Natural killer cell (primary cell): ENCODE results near the gene SYCP3. TPM values are rescaled to one million over a fixed set of nuclear protein-coding genes. Genes with fewer than 3 reads are reported as not detected.

ENCODE experiments used
- ATAC-seq, 3 donors: fragments of 150-1000 bp in 2 of 3; fragments of 200-7000 bp in 1 of 3; cut with Tn5 transposase; 1 replicate in 1 of 3; 2 replicates in 2 of 3; pipeline ENCODE4 v1.10.0; 2021; ENCODE audit warnings: mild to moderate bottlenecking in 2 of 3, moderate library complexity in 2 of 3
- DNase-seq, 2 donors: peaks; one replicate each; pipeline versions ENCODE4 v3.0.0 to v3.0.0-alpha.2; 2013 to 2021; ENCODE audit warnings: mixed read lengths in 1 of 2
- H3K27ac ChIP-seq: one replicate; pipeline ENCODE4 v1.5.1; 2013; ENCODE audit warnings: mild to moderate bottlenecking, low read length
- H3K27me3 ChIP-seq: one replicate; pipeline ENCODE4 v1.6.1; 2013; ENCODE audit warnings: low read length; ENCODE audit not compliant: control insufficient read depth, insufficient read depth
- H3K36me3 ChIP-seq: one replicate; pipeline ENCODE4 v1.6.1; 2013; ENCODE audit warnings: low read length; ENCODE audit not compliant: control insufficient read depth, insufficient read depth
- H3K4me1 ChIP-seq: one replicate; pipeline ENCODE4 v1.6.1; 2013; ENCODE audit warnings: low read length; ENCODE audit not compliant: control insufficient read depth, insufficient read depth
- H3K4me3 ChIP-seq: one replicate; pipeline ENCODE4 v1.5.1; 2013; ENCODE audit warnings: low read length
- H3K9me3 ChIP-seq: one replicate; pipeline ENCODE4 v1.6.1; 2013; ENCODE audit warnings: low read length; ENCODE audit not compliant: control insufficient read depth, insufficient read depth
- H3K27ac Mint-ChIP-seq, 2 donors: one replicate each; pipeline ENCODE4 v1.8.0; 2022; ENCODE audit warnings: mild to moderate bottlenecking in 2 of 2, mixed read lengths in 2 of 2, moderate library complexity in 1 of 2
- H3K27me3 Mint-ChIP-seq, 2 donors: one replicate each; pipeline ENCODE4 v1.8.0; 2022; ENCODE audit warnings: low read depth in 2 of 2, mixed read lengths in 2 of 2
- H3K36me3 Mint-ChIP-seq: one replicate; pipeline ENCODE4 v1.8.0; 2022; ENCODE audit warnings: mixed read lengths
- H3K4me1 Mint-ChIP-seq, 2 donors: one replicate each; pipeline ENCODE4 v1.8.0; 2022; ENCODE audit warnings: mixed read lengths in 2 of 2
- H3K4me3 Mint-ChIP-seq: one replicate; pipeline ENCODE4 v1.8.0; 2022; ENCODE audit warnings: mild to moderate bottlenecking, moderate library complexity, mixed read lengths
- H3K9me3 Mint-ChIP-seq, 2 donors: one replicate each; pipeline ENCODE4 v1.8.0; 2022; ENCODE audit warnings: mixed read lengths in 2 of 2
- WGBS: methylation state at CpG from one replicate; pipeline ENCODE4 v1.1.7; 2013; ENCODE audit warnings: missing lambda C conversion rate; ENCODE audit not compliant: insufficient coverage; 5-methylcytosine and 5-hydroxymethylcytosine counted together
- intact Hi-C: fragments of 100-400 bp; cut with micrococcal nuclease; formaldehyde crosslinking; loops from one replicate; pipeline ENCODE4 v1.14.2; 2022
- total RNA-seq, 4 donors: library from RNA; stranded (reverse); fragments of 120-200 nt in 1 of 4; gene quantifications; one replicate each; pipeline versions ENCODE4 v1.2.3 to v1.2.4, GENCODE V29; 2013 to 2022
- TF ChIP-seq, protein P1 (sequence below): fragments of 200-600 bp; IDR thresholded peaks from one replicate; pipeline ENCODE4 v1.8.0; 2022; ENCODE audit warnings: antibody characterized with exemption

The SYCP3 gene
- total RNA-seq, 3 donors from 2014 or later (not counting 1 experiment from before 2014, with no cell fraction given), result 1.4 to 3.2 (median 2.4) TPM

DNA sequence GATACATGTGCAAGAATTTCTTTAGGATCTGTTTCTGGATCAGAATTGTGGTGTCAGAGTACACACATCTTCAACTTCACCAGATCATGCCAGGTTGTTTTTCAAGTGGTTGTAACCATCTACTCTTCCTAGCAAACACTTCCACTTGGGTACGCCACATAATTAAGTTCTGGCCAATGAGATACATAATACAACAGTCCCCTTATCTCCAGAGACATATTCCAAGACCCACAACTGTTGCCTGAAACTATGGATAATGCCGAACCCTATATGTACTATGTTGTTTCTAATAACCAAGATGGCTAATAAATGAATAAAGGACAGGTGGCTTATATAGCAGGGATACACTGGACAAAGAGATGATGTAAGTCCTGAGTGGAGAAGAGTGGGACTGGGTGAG is 44.3 kb downstream of the SYCP3 start:
- H3K4me1 Mint-ChIP-seq, result peaks cover 16 to 18% of the 10 kb centered on the region in 2 donors
- no peak overlapping the region for H3K27ac Mint-ChIP-seq
- H3K27me3 Mint-ChIP-seq, result peaks cover 3 to 10% of the 10 kb centered on the region in 2 donors
- intact Hi-C loops, result no loop called here
- WGBS, result 94% methylated on average over 1 of the region's 2 CpGs
- Histone ChIP-seq H3K27me3 (no peaks in the 10 kb centered on the region), H3K9me3 (no peaks in the 10 kb centered on the region), H3K27ac (no peak overlapping the region), H3K4me3 (no peak overlapping the region), H3K36me3 (no peaks in the 10 kb centered on the region), H3K4me1 (peaks cover 18% of the 10 kb centered on the region)
- TF ChIP-seq, protein P1, sequence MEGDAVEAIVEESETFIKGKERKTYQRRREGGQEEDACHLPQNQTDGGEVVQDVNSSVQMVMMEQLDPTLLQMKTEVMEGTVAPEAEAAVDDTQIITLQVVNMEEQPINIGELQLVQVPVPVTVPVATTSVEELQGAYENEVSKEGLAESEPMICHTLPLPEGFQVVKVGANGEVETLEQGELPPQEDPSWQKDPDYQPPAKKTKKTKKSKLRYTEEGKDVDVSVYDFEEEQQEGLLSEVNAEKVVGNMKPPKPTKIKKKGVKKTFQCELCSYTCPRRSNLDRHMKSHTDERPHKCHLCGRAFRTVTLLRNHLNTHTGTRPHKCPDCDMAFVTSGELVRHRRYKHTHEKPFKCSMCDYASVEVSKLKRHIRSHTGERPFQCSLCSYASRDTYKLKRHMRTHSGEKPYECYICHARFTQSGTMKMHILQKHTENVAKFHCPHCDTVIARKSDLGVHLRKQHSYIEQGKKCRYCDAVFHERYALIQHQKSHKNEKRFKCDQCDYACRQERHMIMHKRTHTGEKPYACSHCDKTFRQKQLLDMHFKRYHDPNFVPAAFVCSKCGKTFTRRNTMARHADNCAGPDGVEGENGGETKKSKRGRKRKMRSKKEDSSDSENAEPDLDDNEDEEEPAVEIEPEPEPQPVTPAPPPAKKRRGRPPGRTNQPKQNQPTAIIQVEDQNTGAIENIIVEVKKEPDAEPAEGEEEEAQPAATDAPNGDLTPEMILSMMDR, result no peak
- H3K4me3 Mint-ChIP-seq, result peak overlapping the region; percentile 45
- H3K9me3 Mint-ChIP-seq, result no peaks in the 10 kb centered on the region
- no peaks in the 10 kb centered on the region for H3K36me3 Mint-ChIP-seq
- DNase-seq (no peak), ATAC-seq (no peak)

DNA sequence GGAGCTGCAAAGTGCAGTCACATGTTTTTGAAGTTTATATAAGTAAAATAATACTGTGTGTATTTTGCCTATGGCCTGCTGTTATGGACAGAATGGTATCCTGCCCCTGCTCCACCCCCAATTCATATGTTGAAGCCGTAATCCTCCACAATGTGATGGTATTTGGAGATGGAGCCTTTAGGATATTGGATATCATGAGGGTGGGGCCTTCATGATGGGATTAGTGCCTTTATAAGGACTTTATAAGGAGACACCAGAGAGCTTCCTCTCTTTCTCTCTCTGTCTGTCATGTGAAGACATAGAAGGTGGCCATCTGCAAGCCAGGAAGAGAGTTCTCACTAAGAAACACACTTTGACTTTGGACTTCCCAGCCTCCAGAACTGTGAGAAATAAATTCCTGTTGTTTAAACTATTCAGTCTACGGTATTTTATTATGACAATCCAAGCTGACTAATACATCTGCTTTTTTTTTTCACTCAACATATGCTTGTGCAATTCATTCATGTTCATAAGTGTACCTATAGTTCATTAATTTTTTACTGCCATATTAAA is 44.9 kb downstream of the SYCP3 start:
- Histone ChIP-seq H3K27ac (no peak overlapping the region), H3K36me3 (no peaks in the 10 kb centered on the region), H3K4me1 (peaks cover 18% of the 10 kb centered on the region), H3K9me3 (no peaks in the 10 kb centered on the region), H3K4me3 (no peak overlapping the region), H3K27me3 (no peaks in the 10 kb centered on the region)
- 100% methylated on average over 1 of the region's 2 CpGs for WGBS
- no peaks in the 10 kb centered on the region for H3K36me3 Mint-ChIP-seq
- H3K9me3 Mint-ChIP-seq, result no peaks in the 10 kb centered on the region
- H3K4me3 Mint-ChIP-seq, result no peak overlapping the region
- TF ChIP-seq, protein P1, result no peak
- ATAC-seq (no peak), DNase-seq (no peak)
- peaks cover 3 to 11% of the 10 kb centered on the region in 2 donors for H3K27me3 Mint-ChIP-seq
- H3K4me1 Mint-ChIP-seq, result peaks cover 16 to 18% of the 10 kb centered on the region in 2 donors
- intact Hi-C loops, result no loop called here
- no peak overlapping the region for H3K27ac Mint-ChIP-seq

DNA sequence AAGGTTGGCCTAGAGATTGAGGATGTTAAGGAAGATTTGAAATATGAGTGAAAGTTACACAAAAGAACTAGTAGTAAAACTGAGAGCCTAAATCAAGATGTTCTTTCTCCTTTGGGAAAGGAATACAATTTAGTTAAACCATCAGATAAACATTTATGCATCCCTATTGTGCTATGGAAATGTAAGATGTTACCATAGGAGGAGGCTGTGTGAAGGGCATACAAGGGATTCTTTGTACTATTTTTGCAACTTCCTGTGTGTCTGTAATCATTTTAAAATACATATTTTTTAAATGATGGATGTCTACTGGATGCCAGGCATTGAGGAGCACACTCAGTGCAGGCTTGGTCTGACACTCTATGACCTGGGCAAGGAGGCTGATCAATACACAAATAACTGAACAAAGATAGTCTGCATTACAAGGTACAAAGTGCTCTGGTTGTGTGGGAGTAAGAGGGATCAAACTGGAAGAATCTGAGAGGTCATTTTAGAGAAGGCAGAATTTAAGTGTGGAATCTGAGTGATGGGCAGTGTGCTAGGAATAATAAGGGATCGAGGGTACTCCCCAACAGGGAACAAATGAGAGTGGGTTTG is 47.7 kb downstream of the SYCP3 start:
- H3K36me3 Mint-ChIP-seq, result no peaks in the 10 kb centered on the region
- Histone ChIP-seq H3K36me3 (no peaks in the 10 kb centered on the region), H3K27ac (no peak overlapping the region), H3K4me3 (no peak overlapping the region), H3K27me3 (no peaks in the 10 kb centered on the region), H3K9me3 (no peaks in the 10 kb centered on the region), H3K4me1 (peaks cover 4% of the 10 kb centered on the region)
- TF ChIP-seq, protein P1, result no peak
- intact Hi-C loops, result no loop called here
- H3K9me3 Mint-ChIP-seq, result no peaks in the 10 kb centered on the region
- no peak overlapping the region for H3K4me3 Mint-ChIP-seq
- H3K27ac Mint-ChIP-seq, result no peak overlapping the region
- DNase-seq (no peak), ATAC-seq (no peak)
- peaks cover 3% of the 10 kb centered on the region in 2 donors for H3K4me1 Mint-ChIP-seq
- peaks cover 3 to 16% of the 10 kb centered on the region in 2 donors for H3K27me3 Mint-ChIP-seq
- 88% methylated on average over 1 of the region's 1 CpG for WGBS
